Liver (tissue), 9 donors: ENCODE measurements around the gene KRT84. TPM values are rescaled to one million over a fixed set of nuclear protein-coding genes. Genes with fewer than 3 reads are reported as not detected.

ENCODE experiments used
- DNase-seq: peaks from one replicate; pipeline ENCODE4 v3.0.0-alpha.2; 2017; ENCODE audit warnings: low spot score
- H3K27ac ChIP-seq, 2 donors: one replicate each; pipeline ENCODE4 v1.7.0; 2013; ENCODE audit warnings: inconsistent platforms in 2 of 2, low read length in 2 of 2, control low read depth in 1 of 2, low read depth in 1 of 2, mild to moderate bottlenecking in 1 of 2
- H3K27me3 ChIP-seq, 4 donors: one replicate each; pipeline versions ENCODE4 v1.6.1 to v1.7.0; 2013; ENCODE audit warnings: low read length in 3 of 4, inconsistent platforms in 1 of 4, mild to moderate bottlenecking in 1 of 4, moderate library complexity in 1 of 4; ENCODE audit not compliant: control insufficient read depth in 4 of 4, insufficient read depth in 4 of 4
- H3K36me3 ChIP-seq, 4 donors: one replicate each; pipeline versions ENCODE4 v1.6.1 to v1.7.0; 2013; ENCODE audit warnings: low read length in 3 of 4, mild to moderate bottlenecking in 3 of 4, low read depth in 1 of 4, moderate library complexity in 1 of 4; ENCODE audit not compliant: control insufficient read depth in 4 of 4, insufficient read depth in 3 of 4
- H3K4me1 ChIP-seq, 4 donors: one replicate each; pipeline versions ENCODE4 v1.6.1 to v1.7.0; 2013; ENCODE audit warnings: low read length in 3 of 4, mild to moderate bottlenecking in 3 of 4, moderate library complexity in 1 of 4; ENCODE audit not compliant: control insufficient read depth in 4 of 4, insufficient read depth in 4 of 4
- H3K4me3 ChIP-seq, 3 donors: one replicate each; pipeline versions ENCODE4 v1.6.1 to v1.7.0; 2013; ENCODE audit warnings: low read length in 3 of 3, control low read depth in 1 of 3, low read depth in 1 of 3, mild to moderate bottlenecking in 1 of 3
- H3K9ac ChIP-seq, 2 donors: one replicate each; pipeline ENCODE4 v1.7.0; 2013; ENCODE audit warnings: low read length in 2 of 2, mild to moderate bottlenecking in 2 of 2, moderate library complexity in 2 of 2, control low read depth in 1 of 2, low read depth in 1 of 2
- H3K9me3 ChIP-seq, 4 donors: one replicate each; pipeline versions ENCODE4 v1.6.1 to v1.7.0; 2013; ENCODE audit warnings: low read length in 3 of 4; ENCODE audit not compliant: control insufficient read depth in 4 of 4
- CTCF ChIP-seq: fragments of 150-350 bp; IDR thresholded peaks from 2 replicates; pipeline ENCODE4 v1.5.1; 2017; ENCODE audit warnings: improper control_type of control experiment, low read depth, low read length; ENCODE audit not compliant: missing input control
- FOXA2 ChIP-seq: IDR thresholded peaks from 2 replicates; pipeline ENCODE4 v1.6.1; 2016; ENCODE audit warnings: antibody characterized with exemption
- JUND ChIP-seq, 2 donors: IDR thresholded peaks; 2 replicates each; pipeline ENCODE4 v1.6.1; 2016; ENCODE audit warnings: antibody characterized with exemption in 2 of 2
- MAX ChIP-seq: IDR thresholded peaks from 2 replicates; pipeline ENCODE4 v1.6.1; 2016; ENCODE audit warnings: antibody characterized with exemption
- NR2F2 ChIP-seq: IDR thresholded peaks from 2 replicates; pipeline ENCODE4 v1.6.1; 2016; ENCODE audit warnings: antibody characterized with exemption
- RAD21 ChIP-seq, 2 donors: IDR thresholded peaks; 2 replicates each; pipeline ENCODE4 v1.6.1; 2016; ENCODE audit warnings: antibody characterized with exemption in 2 of 2, mild to moderate bottlenecking in 2 of 2
- REST ChIP-seq: IDR thresholded peaks from 2 replicates; pipeline ENCODE4 v1.6.1; 2016; ENCODE audit warnings: antibody characterized with exemption, mild to moderate bottlenecking
- RXRA ChIP-seq, 2 donors: IDR thresholded peaks; 2 replicates each; pipeline ENCODE4 v1.6.1; 2017 to 2018; ENCODE audit warnings: antibody characterized with exemption in 2 of 2, mild to moderate bottlenecking in 1 of 2
- TAF1 ChIP-seq: conservative IDR thresholded peaks from 2 replicates; pipeline ENCODE4 v1.6.1; 2016; ENCODE audit warnings: antibody characterized with exemption, mild to moderate bottlenecking
- YY1 ChIP-seq: IDR thresholded peaks from 2 replicates; pipeline ENCODE4 v1.6.1; 2016; ENCODE audit warnings: antibody characterized with exemption, mild to moderate bottlenecking
- ZBTB33 ChIP-seq: IDR thresholded peaks from 2 replicates; pipeline ENCODE4 v1.6.1; 2016; ENCODE audit warnings: antibody characterized with exemption
- WGBS: extraction: QIAGEN DNeasy Blood & Tissue Kit; methylation state at CpG from one replicate; pipeline ENCODE4 v1.1.7; 2013; 5-methylcytosine and 5-hydroxymethylcytosine counted together
- polyA plus RNA-seq, 2 donors: library from polyadenylated mRNA; stranded (reverse) in 1 of 2; unstranded in 1 of 2; fragments of 200-250 nt in 1 of 2; fragments of >200 nt in 1 of 2; fragmentation: Nextera tagmentation in 1 of 2; extraction: Ambion mirVana in 1 of 2; gene quantifications; one replicate each; pipeline versions ENCODE4 v1.2.1 to v1.2.3, GENCODE V29; 2013 to 2015
- total RNA-seq, 2 donors: library from RNA; depleted of rRNA; stranded (reverse); fragments of >200 nt; gene quantifications; one replicate each; pipeline ENCODE4 v1.2.3, GENCODE V29; 2014
- donor health status: healthy.
- donor health status: healthy.
- donor health status: healthy.
- donor health status: healthy.
- donor health status: healthy.

The KRT84 gene
- total and polyA plus RNA-seq, 4 donors, result not detected

- WGBS, result 89% methylated on average over 4 of the region's 4 CpGs
These were observed 33.2 kb upstream of the KRT84 start for GRCh38 chr12:52418576-52419110.

GRCh38 chr12:52417740-52418139 lies 32.3 kb upstream of the KRT84 start:
- no peak overlapping the region for H3K9ac ChIP-seq
- no peak for DNase-seq
- WGBS, result 89% methylated on average over 2 of the region's 2 CpGs
- H3K9me3 ChIP-seq, result no peaks in the 10 kb centered on the region
- H3K4me3 ChIP-seq, result no peak overlapping the region
- H3K27ac ChIP-seq, result no peak overlapping the region
- no peaks in the 10 kb centered on the region for H3K36me3 ChIP-seq
- peaks cover 0 to 5% (median 0%) of the 10 kb centered on the region in 4 donors for H3K27me3 ChIP-seq
- no peaks in the 10 kb centered on the region for H3K4me1 ChIP-seq
- TF ChIP-seq YY1, result no peak
- TF ChIP-seq FOXA2, result no peak
- TF ChIP-seq RXRA (IDR thresholded peaks at IDR 0.05), result no peak
- no peak for TF ChIP-seq RAD21 (IDR thresholded peaks at IDR 0.05)
- TF ChIP-seq ZBTB33, result no peak
- TF ChIP-seq JUND (IDR thresholded peaks at IDR 0.05), result no peak
- TF ChIP-seq CTCF, result no peak
- TF ChIP-seq MAX, result no peak
- TF ChIP-seq NR2F2, result no peak

More at GRCh38 chr12:52418576-52419110, 33.2 kb upstream of the KRT84 start:
- DNase-seq, result no peak
- Histone ChIP-seq H3K4me1 (no peaks in the 10 kb centered on the region), H3K4me3 (no peak overlapping the region), H3K9me3 (no peaks in the 10 kb centered on the region), H3K36me3 (no peaks in the 10 kb centered on the region), H3K27ac (no peak overlapping the region), H3K27me3 (peaks cover 0 to 5% (median 0%) of the 10 kb centered on the region in 4 donors), H3K9ac (no peak overlapping the region)
- TF ChIP-seq REST, result no peak
- no peak for TF ChIP-seq TAF1
- no peak for TF ChIP-seq ZBTB33
